IPS DF 6.9 (cell line): ENCODE measurements around the gene SMIM33.

Experiments used
- DNase-seq: peaks from one replicate; pipeline ENCODE4 v3.0.0-alpha.2; 2013; ENCODE audit warnings: low read depth, low spot score
- H3K27ac ChIP-seq: one replicate; pipeline ENCODE4 v1.5.1; 2013; ENCODE audit warnings: low read length, control low read depth
- H3K27me3 ChIP-seq: 2 replicates; pipeline ENCODE4 v1.6.1; 2013; ENCODE audit warnings: mild to moderate bottlenecking, low read length; ENCODE audit not compliant: control insufficient read depth, insufficient read depth
- H3K36me3 ChIP-seq: 2 replicates; pipeline ENCODE4 v1.6.1; 2013; ENCODE audit warnings: low read length; ENCODE audit not compliant: control insufficient read depth, insufficient read depth
- H3K4me1 ChIP-seq: 2 replicates; pipeline ENCODE4 v1.6.1; 2013; ENCODE audit warnings: low read length; ENCODE audit not compliant: control insufficient read depth, insufficient read depth
- H3K4me3 ChIP-seq: 2 replicates; pipeline ENCODE4 v1.5.1; 2013; ENCODE audit warnings: mild to moderate bottlenecking, low read length
- H3K9me3 ChIP-seq: 2 replicates; pipeline ENCODE4 v1.6.1; 2013; ENCODE audit warnings: low read length, inconsistent platforms; ENCODE audit not compliant: control insufficient read depth, insufficient read depth
- WGBS: extraction: QIAGEN DNeasy Blood & Tissue Kit; methylation state at CpG from one replicate; pipeline ENCODE4 v1.1.7; 2013; ENCODE audit warnings: mixed read lengths, missing lambda C conversion rate; ENCODE audit not compliant: insufficient read length, insufficient coverage; 5-methylcytosine and 5-hydroxymethylcytosine counted together

Gene SMIM33

DNA sequence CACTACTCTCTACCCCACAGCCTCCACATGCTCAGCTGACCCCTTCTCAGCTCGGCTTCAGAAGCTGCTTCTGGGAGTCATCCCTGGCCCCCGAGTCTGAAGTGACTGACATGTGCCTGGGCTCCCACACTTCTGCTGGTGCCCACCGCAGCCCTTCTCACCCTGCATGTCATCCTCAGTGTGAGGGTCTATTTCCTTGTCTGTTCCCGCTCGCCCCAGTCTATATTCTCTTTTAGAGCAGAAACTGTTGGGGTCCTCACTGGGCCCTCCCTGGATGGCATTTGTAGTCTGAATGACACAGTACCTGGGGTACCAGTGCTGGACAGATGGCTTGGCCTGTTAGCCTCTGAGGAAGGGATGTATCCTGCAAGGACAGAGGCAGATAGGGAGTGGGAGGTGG is 13.6 kb upstream of the SMIM33 start:
- no peak for DNase-seq
- H3K27me3 ChIP-seq, result no peaks in the 10 kb centered on the region
- no CpG with 5 or more reads among the region's 5 CpGs for WGBS
- no peak overlapping the region for H3K27ac ChIP-seq
- H3K36me3 ChIP-seq, result 0 out of 2 replicates have a peak, but pooled peaks cover 2% of the 10 kb centered on the region
- H3K4me3 ChIP-seq, result no peak overlapping the region
- no peaks in the 10 kb centered on the region for H3K9me3 ChIP-seq
- peaks cover 3% of the 10 kb centered on the region; the same call in 1 of the 2 replicates for H3K4me1 ChIP-seq

DNA sequence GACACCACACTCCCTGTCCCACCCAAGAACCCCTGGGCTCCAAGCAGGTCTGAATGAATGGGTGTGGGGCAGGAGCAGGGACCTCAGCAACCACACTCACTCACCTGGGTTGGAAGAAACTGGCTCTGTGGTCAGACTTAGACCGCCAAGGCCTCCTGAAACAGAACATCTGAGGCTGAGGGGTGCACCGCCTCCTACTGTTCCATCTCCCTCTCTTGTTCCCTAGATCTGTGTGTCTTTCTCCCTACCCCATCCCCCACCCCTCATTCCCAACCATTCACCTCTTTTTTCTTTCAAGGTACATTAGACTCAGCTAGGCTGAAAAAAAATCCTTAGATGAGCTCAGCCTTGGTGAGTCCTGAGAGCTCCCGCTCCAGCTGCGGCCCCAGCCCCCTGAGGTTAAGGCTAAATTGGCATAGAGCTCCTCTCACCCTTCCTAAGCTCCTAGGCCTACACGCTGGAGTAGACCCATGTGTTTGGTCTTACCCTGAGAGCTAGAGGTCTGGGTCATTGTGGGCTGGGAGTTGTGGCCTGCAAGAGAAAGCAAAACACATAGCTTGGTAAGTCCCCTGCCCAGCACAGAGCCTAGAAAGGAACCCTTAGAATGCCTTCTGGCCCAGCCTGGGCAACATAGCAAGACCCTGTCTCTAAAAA is 13.0 kb upstream of the SMIM33 start:
- no peak for DNase-seq
- Histone ChIP-seq H3K36me3 (no peaks in the 10 kb centered on the region), H3K4me3 (no peak overlapping the region), H3K9me3 (no peaks in the 10 kb centered on the region), H3K27ac (no peak overlapping the region), H3K4me1 (peaks cover 7% of the 10 kb centered on the region), H3K27me3 (no peaks in the 10 kb centered on the region)
- no CpG with 5 or more reads among the region's 5 CpGs for WGBS

DNA sequence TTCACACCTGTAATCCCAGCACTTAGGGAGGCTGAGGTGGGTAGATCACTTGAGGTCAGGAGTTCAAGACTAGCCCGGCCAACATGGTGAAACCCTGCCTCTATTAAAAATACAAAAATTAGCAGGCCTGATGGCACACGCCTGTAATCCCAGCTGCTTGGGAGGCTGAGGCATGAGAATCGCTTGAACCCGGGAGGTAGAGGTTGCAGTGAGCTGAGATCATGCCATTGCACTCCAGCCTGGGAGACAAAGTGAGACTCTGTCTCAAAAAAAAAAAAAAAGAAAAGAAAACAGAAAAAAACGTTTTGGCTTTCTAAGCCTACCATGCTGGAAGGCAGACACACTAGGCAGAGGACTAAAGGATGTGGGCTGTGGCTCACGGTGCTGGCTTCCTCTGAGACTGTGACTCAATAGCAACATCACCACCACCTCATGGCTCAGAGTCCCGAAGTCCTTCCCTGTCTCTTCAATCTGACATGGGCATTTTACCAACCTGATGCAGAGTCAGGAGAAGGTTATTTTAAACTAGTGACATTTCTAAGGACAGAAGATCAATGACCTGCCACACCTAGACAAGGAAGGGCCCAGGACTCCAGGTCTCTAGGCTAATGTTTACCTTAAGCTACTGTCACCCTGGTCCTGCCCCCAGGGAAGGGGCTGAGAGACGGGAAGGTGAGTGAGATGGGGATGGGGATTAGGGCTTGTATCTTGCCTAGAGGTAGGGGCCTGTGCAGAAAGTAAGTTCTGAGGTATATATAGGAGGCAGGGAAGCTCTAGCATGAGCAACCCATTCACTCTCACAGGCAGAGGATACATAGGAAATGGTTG is 12.0 kb upstream of the SMIM33 start:
- DNase-seq, result no peak
- H3K4me1 ChIP-seq, result peaks cover 9% of the 10 kb centered on the region
- H3K27ac ChIP-seq, result no peak overlapping the region
- H3K27me3 ChIP-seq, result no peaks in the 10 kb centered on the region
- H3K36me3 ChIP-seq, result no peaks in the 10 kb centered on the region
- no peak overlapping the region for H3K4me3 ChIP-seq
- no peaks in the 10 kb centered on the region for H3K9me3 ChIP-seq
- no CpG with 5 or more reads among the region's 8 CpGs for WGBS

DNA sequence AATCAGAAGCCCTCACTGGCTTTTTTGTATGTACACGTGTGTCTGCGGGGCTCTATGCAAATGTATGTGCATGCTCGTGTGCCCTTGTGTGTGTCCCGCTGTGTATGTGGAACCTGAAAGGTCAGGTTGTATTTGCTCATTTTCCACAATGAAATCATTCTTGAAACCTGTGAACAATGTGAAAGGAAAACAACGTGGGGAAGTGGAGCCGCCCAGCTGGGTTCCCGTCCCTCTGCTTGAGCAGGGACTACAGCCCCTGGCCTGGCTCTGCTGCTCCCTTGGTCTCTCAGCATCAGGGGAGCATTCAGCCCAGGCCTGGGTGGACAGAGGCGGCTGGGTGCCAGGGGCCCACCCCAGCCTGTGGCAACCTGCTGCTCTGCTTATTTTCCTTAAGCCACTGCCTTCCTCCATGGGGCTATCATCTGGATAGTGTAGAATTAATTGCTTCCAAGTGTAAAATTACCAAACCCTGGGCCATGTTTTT is 11.3 kb upstream of the SMIM33 start:
- peaks cover 9% of the 10 kb centered on the region for H3K4me1 ChIP-seq
- no peak overlapping the region for H3K4me3 ChIP-seq
- no peaks in the 10 kb centered on the region for H3K36me3 ChIP-seq
- no peaks in the 10 kb centered on the region for H3K27me3 ChIP-seq
- H3K9me3 ChIP-seq, result no peaks in the 10 kb centered on the region
- WGBS, result no CpG with 5 or more reads among the region's 8 CpGs
- H3K27ac ChIP-seq, result no peak overlapping the region
- DNase-seq, result no peak

DNA sequence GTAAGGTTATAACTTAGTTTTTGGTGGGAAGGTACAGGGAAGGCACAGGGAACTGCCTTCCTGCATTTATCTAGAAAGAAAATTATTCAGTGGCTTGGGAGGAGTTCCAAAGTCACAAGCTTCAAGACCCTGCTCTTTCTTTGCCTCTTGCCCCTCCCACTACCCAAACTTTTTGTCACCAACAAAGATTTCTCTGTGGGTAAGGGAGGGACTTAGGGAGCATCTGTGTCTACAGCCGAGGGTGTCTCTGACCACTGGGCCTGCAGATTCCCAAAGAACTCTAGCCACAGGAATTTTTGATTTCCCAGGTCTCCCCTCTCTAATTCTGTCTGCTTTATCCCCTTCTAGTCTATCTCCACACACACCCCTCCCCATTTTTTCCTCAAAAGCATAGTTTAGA is 10.3 kb upstream of the SMIM33 start:
- no CpG with 5 or more reads among the region's 1 CpG for WGBS
- no peaks in the 10 kb centered on the region for H3K9me3 ChIP-seq
- H3K4me1 ChIP-seq, result peaks cover 9% of the 10 kb centered on the region
- no peaks in the 10 kb centered on the region for H3K36me3 ChIP-seq
- DNase-seq, result no peak
- H3K4me3 ChIP-seq, result no peak overlapping the region
- H3K27me3 ChIP-seq, result no peaks in the 10 kb centered on the region
- H3K27ac ChIP-seq, result no peak overlapping the region

DNA sequence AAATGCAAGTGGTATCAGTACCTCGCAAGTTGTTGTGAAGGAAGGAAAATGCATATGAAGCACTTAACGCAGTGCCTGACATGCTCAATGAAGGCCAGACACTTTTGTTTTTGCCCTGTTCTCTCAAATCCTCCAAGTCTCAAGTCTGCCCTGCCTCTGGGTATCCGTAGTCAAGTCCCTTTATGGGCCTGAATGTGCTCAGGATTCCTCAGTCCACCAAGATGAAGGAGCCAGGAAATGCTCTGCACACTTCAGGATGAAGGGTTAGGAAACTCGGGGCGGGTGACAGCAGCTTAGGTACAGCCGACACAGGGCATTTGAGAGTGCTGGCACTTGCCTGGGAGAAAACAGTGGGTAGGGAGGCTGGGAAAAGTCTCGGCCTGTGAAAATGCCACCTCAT is 9.6 kb upstream of the SMIM33 start:
- Histone ChIP-seq H3K36me3 (no peaks in the 10 kb centered on the region), H3K4me1 (peaks cover 9% of the 10 kb centered on the region), H3K27me3 (no peaks in the 10 kb centered on the region), H3K4me3 (no peak overlapping the region), H3K27ac (no peak overlapping the region), H3K9me3 (no peaks in the 10 kb centered on the region)
- no peak for DNase-seq
- no CpG with 5 or more reads among the region's 7 CpGs for WGBS

DNA sequence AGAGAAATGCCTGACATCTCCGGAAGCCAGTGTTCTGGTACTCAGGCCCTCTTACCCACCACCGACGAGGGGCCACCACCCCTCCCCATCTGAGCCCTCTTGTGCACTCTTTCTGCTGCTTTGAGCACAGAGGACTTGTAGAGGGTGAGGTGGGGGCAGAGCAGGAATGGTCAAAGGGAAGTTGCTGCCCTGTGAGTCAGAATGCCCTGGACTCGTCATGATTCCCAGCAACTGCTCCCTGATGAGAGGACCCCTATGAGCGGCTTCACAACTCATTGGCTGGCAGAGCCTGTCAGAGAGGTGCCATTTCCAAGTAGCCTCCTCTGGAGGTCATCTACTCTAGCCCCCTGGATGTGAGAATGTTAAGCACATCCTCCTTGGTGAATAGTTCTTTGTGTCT is 9.1 kb upstream of the SMIM33 start:
- no peak for DNase-seq
- WGBS, result no CpG with 5 or more reads among the region's 5 CpGs
- Histone ChIP-seq H3K9me3 (no peaks in the 10 kb centered on the region), H3K4me1 (peaks cover 9% of the 10 kb centered on the region), H3K4me3 (no peak overlapping the region), H3K27me3 (no peaks in the 10 kb centered on the region), H3K36me3 (no peaks in the 10 kb centered on the region), H3K27ac (no peak overlapping the region)

DNA sequence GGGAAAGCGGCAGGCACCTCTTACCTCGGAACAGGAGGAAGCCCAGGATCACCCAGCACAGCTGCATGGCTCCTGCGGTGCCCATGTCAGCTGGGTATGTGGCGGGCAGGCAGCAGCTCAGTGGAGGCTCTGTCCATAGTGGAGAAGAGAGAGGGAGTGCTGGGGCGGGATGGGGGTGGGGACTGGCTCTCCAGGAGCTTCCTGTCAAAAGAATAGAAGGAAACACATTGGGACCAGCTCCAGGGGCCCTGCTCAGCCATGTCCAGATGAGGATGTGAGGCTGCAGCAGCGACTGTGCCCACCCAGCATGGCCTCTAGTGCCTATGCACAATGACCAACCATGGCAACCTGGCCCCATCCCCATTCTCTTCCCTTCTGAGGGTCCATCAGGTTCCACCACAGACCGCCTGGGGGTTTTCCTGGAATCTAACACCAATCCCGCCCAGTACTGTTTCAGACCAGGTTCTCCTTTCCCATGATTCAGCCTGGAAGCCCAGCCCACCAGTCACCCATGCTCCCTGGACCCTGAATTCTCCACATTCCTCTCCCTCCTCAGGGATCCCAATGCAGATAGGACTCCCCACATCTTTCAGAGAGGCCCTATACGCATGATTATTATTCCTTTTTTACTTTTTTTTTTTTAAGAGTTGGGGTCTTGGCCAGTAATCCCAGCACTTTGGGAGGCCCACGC is 8.1 kb upstream of the SMIM33 start, which contains the start of gene ECSCR:
TSS of gene ECSCR (minus strand) at position 158 of the 691 bp plus-strand sequence. CDS start at position 85, 73 bp downstream.
- H3K27ac ChIP-seq, result no peak within 1 kb of the TSS
- no peak within 1 kb of the TSS for H3K4me3 ChIP-seq
- H3K4me1 ChIP-seq, result peaks cover 9% of the 10 kb centered on the region
- no CpG with 5 or more reads among the region's 10 CpGs for WGBS
- H3K27me3 ChIP-seq, result no peaks in the 10 kb centered on the region
- H3K36me3 ChIP-seq, result no peaks in the 10 kb centered on the region
- no peaks in the 10 kb centered on the region for H3K9me3 ChIP-seq
- no peak for DNase-seq

DNA sequence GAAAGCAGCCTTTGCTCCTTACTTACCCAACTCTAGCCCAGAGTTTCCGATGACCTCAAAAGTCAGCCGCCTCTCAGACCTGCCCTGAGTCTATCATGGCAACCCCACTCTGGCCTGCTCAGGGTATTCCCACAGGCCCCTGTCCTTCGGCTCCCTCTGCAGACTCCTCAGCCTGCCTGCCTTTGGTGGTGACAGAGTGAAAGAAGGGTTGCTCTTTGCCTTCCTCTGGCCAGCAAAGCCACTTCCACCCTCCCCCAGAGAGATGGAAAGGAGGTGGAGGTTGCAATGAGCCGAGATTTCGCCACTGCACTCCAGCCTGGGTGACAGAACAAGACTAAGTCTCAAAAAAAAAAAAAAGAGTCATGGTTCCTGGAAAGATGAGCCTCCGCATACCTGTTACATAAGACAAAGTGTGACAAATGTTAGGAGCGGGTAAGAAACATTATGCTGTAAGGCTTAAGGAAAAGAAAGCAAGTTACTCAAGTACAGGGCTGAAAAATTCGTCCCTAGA is 2.3 kb upstream of the SMIM33 start:
- no peak overlapping the region for H3K27ac ChIP-seq
- peaks cover 5% of the 10 kb centered on the region; the same call in 1 of the 2 replicates for H3K4me1 ChIP-seq
- H3K27me3 ChIP-seq, result no peaks in the 10 kb centered on the region
- no peaks in the 10 kb centered on the region for H3K36me3 ChIP-seq
- no CpG with 5 or more reads among the region's 8 CpGs for WGBS
- no peaks in the 10 kb centered on the region for H3K9me3 ChIP-seq
- H3K4me3 ChIP-seq, result no peak overlapping the region
- no peak for DNase-seq

DNA sequence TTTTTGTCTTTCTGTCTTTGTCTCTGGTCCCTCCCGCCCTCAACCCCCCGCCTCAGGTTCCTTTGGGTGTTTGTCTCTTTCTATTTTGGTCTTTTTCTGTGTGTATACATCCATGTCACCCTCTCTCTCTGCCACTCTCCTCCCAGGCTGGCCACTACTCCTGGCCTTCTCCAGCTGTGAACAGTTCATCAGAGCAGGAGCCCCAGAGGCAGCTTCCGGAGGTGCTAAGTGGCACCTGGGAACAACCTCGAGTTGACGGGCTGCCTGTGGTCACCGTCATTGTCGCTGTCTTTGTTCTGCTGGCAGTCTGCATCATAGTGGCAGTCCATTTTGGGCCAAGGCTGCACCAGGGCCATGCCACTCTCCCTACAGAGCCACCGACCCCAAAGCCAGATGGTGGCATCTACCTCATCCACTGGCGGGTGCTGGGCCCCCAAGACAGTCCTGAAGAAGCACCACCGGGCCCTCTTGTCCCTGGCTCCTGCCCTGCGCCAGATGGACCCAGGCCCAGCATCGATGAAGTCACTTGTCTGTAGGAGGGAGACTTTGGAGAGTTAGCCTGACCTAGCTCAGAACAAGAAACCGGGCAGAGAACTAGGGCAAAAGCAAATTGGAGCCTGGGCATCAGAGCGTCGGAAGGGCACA is 1.7 kb downstream of the SMIM33 start:
- H3K4me1 ChIP-seq, result peaks cover 5% of the 10 kb centered on the region; the same call in 1 of the 2 replicates
- no peaks in the 10 kb centered on the region for H3K9me3 ChIP-seq
- H3K4me3 ChIP-seq, result no peak overlapping the region
- no CpG with 5 or more reads among the region's 15 CpGs for WGBS
- no peaks in the 10 kb centered on the region for H3K27me3 ChIP-seq
- no peaks in the 10 kb centered on the region for H3K36me3 ChIP-seq
- DNase-seq, result no peak
- H3K27ac ChIP-seq, result no peak overlapping the region
